Spleen (tissue), 11 donors: Measurements from ENCODE around the gene MRO. TPM values are rescaled to one million over a fixed set of nuclear protein-coding genes. Genes with fewer than 3 reads are reported as not detected.

Source experiments
- DNase-seq: peaks from one replicate; pipeline ENCODE4 v3.0.0-alpha.2; 2020
- H3K27ac ChIP-seq, 8 donors: fragments of 200-600 bp; sonication (generic) in 7 of 8; 1 replicate in 4 of 8; 2 replicates in 4 of 8; pipeline versions ENCODE4 v1.5.0 to v1.8.0; 2016 to 2021; ENCODE audit warnings: inconsistent platforms in 4 of 8, mild to moderate bottlenecking in 4 of 8, moderate library complexity in 1 of 8
- H3K27me3 ChIP-seq, 7 donors: fragments of 200-600 bp; sonication (generic) in 6 of 7; replicated peaks in 1 of 7; 1 replicate in 4 of 7; 2 replicates in 3 of 7; pipeline versions ENCODE4 v1.5.0 to v1.8.0; 2016 to 2021; ENCODE audit warnings: inconsistent platforms in 3 of 7, mild to moderate bottlenecking in 1 of 7
- H3K36me3 ChIP-seq, 6 donors: fragments of 200-600 bp; sonication (generic) in 5 of 6; 1 replicate in 4 of 6; 2 replicates in 2 of 6; pipeline versions ENCODE4 v1.5.0 to v1.8.0; 2016 to 2021; ENCODE audit warnings: inconsistent platforms in 2 of 6
- H3K4me1 ChIP-seq, 6 donors: fragments of 200-600 bp; sonication (generic) in 5 of 6; 1 replicate in 3 of 6; 2 replicates in 3 of 6; pipeline versions ENCODE4 v1.5.0 to v1.8.0; 2016 to 2021; ENCODE audit warnings: inconsistent platforms in 3 of 6
- H3K4me3 ChIP-seq, 8 donors: fragments of 200-600 bp; sonication (generic) in 7 of 8; 1 replicate in 4 of 8; 2 replicates in 4 of 8; pipeline versions ENCODE4 v1.5.0 to v1.8.0; 2016 to 2021; ENCODE audit warnings: inconsistent platforms in 4 of 8, mild to moderate bottlenecking in 4 of 8, moderate library complexity in 2 of 8
- H3K9me3 ChIP-seq, 8 donors: fragments of 200-600 bp; sonication (generic) in 7 of 8; 1 replicate in 4 of 8; 2 replicates in 4 of 8; pipeline versions ENCODE4 v1.5.0 to v1.8.0; 2016 to 2021; ENCODE audit warnings: inconsistent platforms in 4 of 8
- POLR2A ChIP-seq, 3 donors: fragments of 450-650 bp; IDR thresholded peaks; one replicate each; pipeline ENCODE4 v1.5.1; 2017; ENCODE audit warnings: antibody characterized with exemption in 3 of 3, mild to moderate bottlenecking in 1 of 3
- POLR2AphosphoS5 ChIP-seq, 3 donors: sonication (generic); formaldehyde crosslinking; IDR thresholded peaks; one replicate each; pipeline ENCODE4 v1.5.1; 2017; ENCODE audit warnings: antibody characterized with exemption in 3 of 3
- WGBS, 5 donors: extraction: QIAGEN DNeasy Blood & Tissue Kit in 3 of 5; methylation state at CpG; one replicate each; pipeline versions ENCODE4 v1.1.5 to v1.1.7; 2013 to 2018; 5-methylcytosine and 5-hydroxymethylcytosine counted together
- intact Hi-C: fragments of 100-400 bp; cut with DNase I; formaldehyde crosslinking; loops from one replicate; pipeline ENCODE4 v1.15.0; 2023; ENCODE audit warnings: low total_unique reads
- polyA plus RNA-seq, 3 donors: library from polyadenylated mRNA; stranded (reverse); fragments of 200-250 nt; gene quantifications; one replicate each; pipeline ENCODE4 v1.2.1, GENCODE V29; 2013
- total RNA-seq, 7 donors: library from RNA; depleted of rRNA in 3 of 7; stranded (reverse); fragments of >200 nt in 3 of 7; fragmentation: NEBNext Ultra II Directional in 4 of 7; extraction: Animal tissue kit (Norgen Biotek cat#: 25700) in 4 of 7; gene quantifications; one replicate each; pipeline versions ENCODE4 v1.1.0 to v1.2.1, GENCODE V29; 2016 to 2021
- TF ChIP-seq, protein P1 (sequence below), 11 experiments: fragments of 200-600 bp in 7 of 11; fragments of 450-650 bp in 4 of 11; sonication (generic) in 4 of 11; IDR thresholded peaks in 8 of 11; conservative IDR thresholded peaks in 3 of 11; 1 replicate in 7 of 11; 2 replicates in 4 of 11; pipeline versions ENCODE4 v1.4.0 to v1.8.0; 2016 to 2021; ENCODE audit warnings: antibody characterized with exemption in 11 of 11, inconsistent platforms in 4 of 11, mild to moderate bottlenecking in 1 of 11
- donor health status: healthy with polysubstance abuse.
- donor health status: DM: no; HTN: no; CAD: no; lungs with moderate emphysema.
- donor health status: DM: no; HTN: no; CAD: no.
- donor health status: Bipolar disorder and iron deficiency.
- donor health status: healthy.
- donor health status: DM: no; HTN: no; CAD: no.
- donor health status: DM: yes; HTN: yes; CAD: no.

MRO gene
- total and polyA plus RNA-seq, 10 donors: 0.48 to 8.1 (median 4.1) TPM

DNA sequence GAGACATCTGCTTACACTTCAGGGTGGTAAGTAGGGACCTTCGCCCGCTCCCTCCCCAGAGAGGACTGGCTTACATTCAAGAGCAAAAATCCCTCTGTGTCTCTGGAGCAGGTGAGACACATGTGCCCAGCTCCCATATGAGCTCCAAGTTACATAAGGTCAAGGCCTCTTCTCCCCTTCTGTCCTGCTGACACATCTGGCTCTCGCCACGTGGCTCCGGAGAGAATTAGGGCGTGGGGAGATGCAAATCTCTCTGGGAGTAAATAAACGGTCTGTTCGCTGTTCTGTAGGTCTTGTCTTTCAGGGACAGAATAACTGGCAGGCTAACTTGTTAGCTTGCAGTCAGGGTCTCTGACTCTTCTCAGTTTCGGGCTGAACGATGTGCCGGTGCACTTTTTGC is 16.2 kb downstream of the MRO start:
- no peak for TF ChIP-seq POLR2A (IDR thresholded peaks at IDR 0.05)
- no peak for TF ChIP-seq POLR2AphosphoS5 (IDR thresholded peaks at IDR 0.05)
- no peak for DNase-seq
- H3K36me3 ChIP-seq: no peaks in the 10 kb centered on the region
- WGBS, 5 donors: 87 to 94% (median 91%) methylated on average over 11 of the region's 11 CpGs
- intact Hi-C loops: no loop called here
- H3K4me1 ChIP-seq: peaks cover 0 to 34% (median 22%) of the 10 kb centered on the region in 6 donors
- H3K9me3 ChIP-seq: no peaks in the 10 kb centered on the region
- H3K27ac ChIP-seq: no peak overlapping the region
- H3K27me3 ChIP-seq: peaks cover 0 to 11% (median 0%) of the 10 kb centered on the region in 7 donors
- H3K4me3 ChIP-seq: no peak overlapping the region

DNA sequence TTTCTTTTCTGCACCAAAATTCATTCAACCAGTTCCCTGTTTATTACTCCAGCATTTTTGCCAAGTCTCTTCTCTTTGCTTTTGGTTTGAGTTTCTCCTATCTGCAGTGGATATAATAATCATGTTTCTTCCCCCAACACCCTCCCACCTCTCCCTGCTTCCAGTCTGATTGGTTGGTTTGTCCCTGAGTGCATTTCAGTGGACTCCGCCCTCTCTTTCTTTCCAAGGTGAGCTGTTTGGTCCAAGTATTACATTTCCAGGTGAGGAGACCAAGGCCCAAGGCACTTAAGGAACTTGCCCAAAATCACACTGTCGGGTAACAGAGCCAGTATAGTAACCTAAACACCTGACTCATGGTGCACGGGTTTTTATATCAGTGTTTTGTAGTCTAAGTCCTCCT is 17.7 kb downstream of the MRO start:
- no peak for DNase-seq
- H3K9me3 ChIP-seq: no peaks in the 10 kb centered on the region
- 58 to 96% (median 71%) methylated on average over 3 of the region's 3 CpGs for WGBS, 5 donors
- TF ChIP-seq POLR2A (IDR thresholded peaks at IDR 0.05) (no peak), POLR2AphosphoS5 (IDR thresholded peaks at IDR 0.05) (no peak)
- TF ChIP-seq, protein P1, sequence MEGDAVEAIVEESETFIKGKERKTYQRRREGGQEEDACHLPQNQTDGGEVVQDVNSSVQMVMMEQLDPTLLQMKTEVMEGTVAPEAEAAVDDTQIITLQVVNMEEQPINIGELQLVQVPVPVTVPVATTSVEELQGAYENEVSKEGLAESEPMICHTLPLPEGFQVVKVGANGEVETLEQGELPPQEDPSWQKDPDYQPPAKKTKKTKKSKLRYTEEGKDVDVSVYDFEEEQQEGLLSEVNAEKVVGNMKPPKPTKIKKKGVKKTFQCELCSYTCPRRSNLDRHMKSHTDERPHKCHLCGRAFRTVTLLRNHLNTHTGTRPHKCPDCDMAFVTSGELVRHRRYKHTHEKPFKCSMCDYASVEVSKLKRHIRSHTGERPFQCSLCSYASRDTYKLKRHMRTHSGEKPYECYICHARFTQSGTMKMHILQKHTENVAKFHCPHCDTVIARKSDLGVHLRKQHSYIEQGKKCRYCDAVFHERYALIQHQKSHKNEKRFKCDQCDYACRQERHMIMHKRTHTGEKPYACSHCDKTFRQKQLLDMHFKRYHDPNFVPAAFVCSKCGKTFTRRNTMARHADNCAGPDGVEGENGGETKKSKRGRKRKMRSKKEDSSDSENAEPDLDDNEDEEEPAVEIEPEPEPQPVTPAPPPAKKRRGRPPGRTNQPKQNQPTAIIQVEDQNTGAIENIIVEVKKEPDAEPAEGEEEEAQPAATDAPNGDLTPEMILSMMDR (IDR thresholded peaks at IDR 0.05 in 8 of 11, conservative IDR thresholded peaks at IDR 0.05 in 3 of 11): no peak
- intact Hi-C loops: no loop called here
- H3K27me3 ChIP-seq: peaks cover 0 to 11% (median 0%) of the 10 kb centered on the region in 7 donors
- no peak overlapping the region for H3K27ac ChIP-seq
- no peaks in the 10 kb centered on the region for H3K36me3 ChIP-seq
- peaks cover 0 to 19% (median 9%) of the 10 kb centered on the region in 6 donors for H3K4me1 ChIP-seq
- H3K4me3 ChIP-seq: no peak overlapping the region

DNA sequence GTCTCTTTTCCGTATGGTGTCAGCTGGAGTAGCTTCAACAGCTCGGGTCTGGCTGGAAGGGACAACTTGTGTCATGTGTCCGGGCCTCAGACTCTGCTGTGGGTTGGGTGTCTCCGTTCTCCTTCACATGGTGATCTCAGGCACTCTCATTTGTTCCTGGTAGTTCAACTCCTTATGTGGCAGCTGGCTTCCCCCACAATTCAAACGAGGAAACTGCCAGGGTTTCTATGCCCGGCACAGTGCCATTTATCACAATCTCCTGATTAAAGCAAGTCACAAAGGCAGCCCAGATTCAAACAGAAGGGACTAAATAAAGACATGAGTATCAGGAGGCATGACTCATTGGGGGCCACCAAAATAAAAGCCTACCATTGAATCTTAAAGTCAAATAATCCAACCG is 22.7 kb downstream of the MRO start:
- intact Hi-C loops: no loop called here
- no peak overlapping the region for H3K4me3 ChIP-seq
- peaks cover 0 to 18% (median 0%) of the 10 kb centered on the region in 7 donors for H3K27me3 ChIP-seq
- H3K27ac ChIP-seq: no peak overlapping the region
- WGBS, 5 donors: 60 to 68% (median 67%) methylated on average over 7 of the region's 7 CpGs
- no peak for DNase-seq
- H3K9me3 ChIP-seq: no peaks in the 10 kb centered on the region
- H3K4me1 ChIP-seq: no peaks in the 10 kb centered on the region
- no peaks in the 10 kb centered on the region for H3K36me3 ChIP-seq
- no peak for TF ChIP-seq POLR2AphosphoS5 (IDR thresholded peaks at IDR 0.05)
- TF ChIP-seq, protein P1 (IDR thresholded peaks at IDR 0.05 in 8 of 11, conservative IDR thresholded peaks at IDR 0.05 in 3 of 11): no peak
- no peak for TF ChIP-seq POLR2A (IDR thresholded peaks at IDR 0.05)

DNA sequence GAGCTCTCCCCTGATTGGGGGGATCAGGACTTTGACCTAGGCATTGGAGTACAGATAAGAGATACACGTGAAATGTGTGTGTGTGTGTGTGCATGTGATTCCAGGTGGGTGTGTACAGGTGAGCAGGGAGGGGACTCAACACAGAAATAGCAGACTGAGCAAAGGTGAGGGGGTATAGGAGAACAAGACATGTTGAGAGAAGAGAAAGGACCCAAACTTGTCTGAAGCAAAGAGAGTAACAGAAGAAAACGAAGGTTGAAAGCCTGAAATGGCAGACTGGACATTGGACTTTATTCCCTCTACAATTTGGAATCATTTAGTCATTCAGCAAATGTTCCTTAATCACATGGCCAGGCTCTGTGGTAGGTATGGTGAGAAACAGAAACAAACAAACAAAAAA is 23.3 kb downstream of the MRO start:
- Histone ChIP-seq H3K4me3 (no peak overlapping the region), H3K36me3 (no peaks in the 10 kb centered on the region), H3K27ac (no peak overlapping the region), H3K9me3 (no peaks in the 10 kb centered on the region), H3K27me3 (peaks cover 0 to 18% (median 0%) of the 10 kb centered on the region in 7 donors), H3K4me1 (no peaks in the 10 kb centered on the region)
- WGBS, 5 donors: 70 to 82% (median 74%) methylated on average over 2 of the region's 2 CpGs
- intact Hi-C loops: no loop called here
- DNase-seq: no peak
- TF ChIP-seq, protein P1 (IDR thresholded peaks at IDR 0.05 in 8 of 11, conservative IDR thresholded peaks at IDR 0.05 in 3 of 11): no peak
- TF ChIP-seq POLR2AphosphoS5 (IDR thresholded peaks at IDR 0.05): no peak
- TF ChIP-seq POLR2A (IDR thresholded peaks at IDR 0.05): no peak
